ENCODE data around the gene PLEKHF1.

DNA sequence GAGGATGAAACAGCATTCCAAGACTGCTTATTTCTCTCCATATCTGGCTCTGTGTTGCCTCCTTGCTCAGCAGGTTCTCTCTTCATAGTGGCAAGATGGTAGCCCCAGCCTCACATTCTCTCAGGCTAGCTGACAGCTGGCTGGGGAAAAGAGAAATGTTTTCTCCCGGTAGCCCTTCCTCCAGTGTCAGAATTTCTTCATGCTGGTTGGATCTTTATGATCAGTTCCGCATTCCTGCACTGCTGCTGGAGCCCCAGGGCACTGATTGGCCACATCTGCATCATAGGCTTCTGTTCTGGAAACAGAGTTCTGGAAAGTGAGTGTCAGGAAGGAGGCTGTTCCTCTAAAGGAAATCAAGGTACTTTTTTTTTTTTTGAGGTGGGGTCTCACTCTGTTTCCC is 34.6 kb upstream of the PLEKHF1 start:
- TF ChIP-seq REST (IDR thresholded peaks at IDR 0.05; ENCODE audit: unreplicated experiment) (no peak), CTCF (conservative IDR thresholded peaks at IDR 0.05; ENCODE audit: low read depth in 2 of 2) (no peak), EZH2 (IDR thresholded peaks at IDR 0.05; ENCODE audit: low read depth, unreplicated experiment) (no peak)
- TF ChIP-seq, protein P1, sequence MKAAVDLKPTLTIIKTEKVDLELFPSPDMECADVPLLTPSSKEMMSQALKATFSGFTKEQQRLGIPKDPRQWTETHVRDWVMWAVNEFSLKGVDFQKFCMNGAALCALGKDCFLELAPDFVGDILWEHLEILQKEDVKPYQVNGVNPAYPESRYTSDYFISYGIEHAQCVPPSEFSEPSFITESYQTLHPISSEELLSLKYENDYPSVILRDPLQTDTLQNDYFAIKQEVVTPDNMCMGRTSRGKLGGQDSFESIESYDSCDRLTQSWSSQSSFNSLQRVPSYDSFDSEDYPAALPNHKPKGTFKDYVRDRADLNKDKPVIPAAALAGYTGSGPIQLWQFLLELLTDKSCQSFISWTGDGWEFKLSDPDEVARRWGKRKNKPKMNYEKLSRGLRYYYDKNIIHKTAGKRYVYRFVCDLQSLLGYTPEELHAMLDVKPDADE (IDR thresholded peaks at IDR 0.05): no peak

Data from GM23338 (cell line).